Stomach (tissue), 4 donors: Measurements from ENCODE around the gene SNAPIN.

Experiments
- POLR2A ChIP-seq, 4 donors: fragments of 450-650 bp; IDR thresholded peaks; one replicate each; pipeline ENCODE4 v1.6.1; 2016; ENCODE audit warnings: antibody characterized with exemption in 4 of 4, control low read depth in 2 of 4, mild to moderate bottlenecking in 1 of 4, moderate library complexity in 1 of 4
- TF ChIP-seq, protein P1 (sequence below), 7 experiments: fragments of 450-650 bp in 4 of 7; fragments of 200-600 bp in 3 of 7; sonication (generic) in 3 of 7; IDR thresholded peaks; one replicate each; pipeline ENCODE4 v1.5.1; 2016 to 2019; ENCODE audit warnings: antibody characterized with exemption in 7 of 7, control low read depth in 2 of 7, mild to moderate bottlenecking in 1 of 7

DNA sequence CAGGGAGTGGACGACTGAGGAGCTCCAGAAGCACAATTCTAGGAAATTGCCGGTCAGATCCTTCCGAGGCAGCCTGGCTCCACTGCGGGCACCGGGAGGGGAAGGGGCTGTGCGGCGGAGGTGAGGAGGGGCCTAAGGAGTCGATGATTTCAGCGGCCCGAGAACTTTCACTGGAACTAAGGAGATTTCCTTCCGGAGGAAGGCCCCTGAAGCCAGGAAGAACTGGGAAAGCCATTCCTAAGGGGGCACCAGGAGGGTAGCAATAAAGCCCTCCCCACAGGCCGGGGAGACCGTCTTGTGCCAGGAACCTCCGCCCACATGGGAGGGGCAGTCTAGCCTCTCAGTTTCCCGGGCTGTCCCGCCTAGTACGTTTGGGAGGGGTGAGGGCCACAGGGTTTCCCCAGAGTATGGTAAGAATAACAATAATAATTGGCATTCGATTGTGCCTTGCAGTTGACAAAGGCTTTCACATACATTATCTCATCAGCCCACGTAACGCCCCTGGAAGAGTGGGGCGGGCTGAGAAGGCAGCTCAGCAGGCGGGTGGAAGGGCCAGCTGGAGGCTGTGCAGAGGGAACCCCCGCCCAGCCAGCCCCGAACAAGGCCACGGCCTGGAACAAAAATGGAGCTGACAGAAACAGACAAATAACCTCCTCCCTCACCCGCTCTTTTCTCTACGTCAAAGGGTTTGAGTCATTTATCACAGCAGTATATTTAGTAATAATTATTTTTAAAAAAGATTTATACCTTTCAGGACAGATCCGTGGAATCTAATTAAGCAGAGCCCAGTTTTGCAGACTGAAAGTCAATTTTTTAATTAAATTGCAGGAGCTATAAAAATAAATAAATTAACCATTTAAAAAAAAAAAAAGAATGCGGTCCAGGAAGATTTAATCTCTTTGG is 39.8 kb downstream of the SNAPIN start:
- TF ChIP-seq POLR2A (IDR thresholded peaks at IDR 0.05): no peak
- TF ChIP-seq, protein P1, sequence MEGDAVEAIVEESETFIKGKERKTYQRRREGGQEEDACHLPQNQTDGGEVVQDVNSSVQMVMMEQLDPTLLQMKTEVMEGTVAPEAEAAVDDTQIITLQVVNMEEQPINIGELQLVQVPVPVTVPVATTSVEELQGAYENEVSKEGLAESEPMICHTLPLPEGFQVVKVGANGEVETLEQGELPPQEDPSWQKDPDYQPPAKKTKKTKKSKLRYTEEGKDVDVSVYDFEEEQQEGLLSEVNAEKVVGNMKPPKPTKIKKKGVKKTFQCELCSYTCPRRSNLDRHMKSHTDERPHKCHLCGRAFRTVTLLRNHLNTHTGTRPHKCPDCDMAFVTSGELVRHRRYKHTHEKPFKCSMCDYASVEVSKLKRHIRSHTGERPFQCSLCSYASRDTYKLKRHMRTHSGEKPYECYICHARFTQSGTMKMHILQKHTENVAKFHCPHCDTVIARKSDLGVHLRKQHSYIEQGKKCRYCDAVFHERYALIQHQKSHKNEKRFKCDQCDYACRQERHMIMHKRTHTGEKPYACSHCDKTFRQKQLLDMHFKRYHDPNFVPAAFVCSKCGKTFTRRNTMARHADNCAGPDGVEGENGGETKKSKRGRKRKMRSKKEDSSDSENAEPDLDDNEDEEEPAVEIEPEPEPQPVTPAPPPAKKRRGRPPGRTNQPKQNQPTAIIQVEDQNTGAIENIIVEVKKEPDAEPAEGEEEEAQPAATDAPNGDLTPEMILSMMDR (IDR thresholded peaks at IDR 0.05): no peak
